Stimulated activated CD8-positive, alpha-beta memory T cell treated with anti-CD3 and anti-CD28 coated beads, Interleukin-7, amount 100 ng/mL, for 4 hours (primary cell): Measurements from ENCODE around the gene PHLPP1.
"Not testable (repeated sequence)": the region's sequence is repeated elsewhere in the genome, so short reads cannot be mapped to it uniquely, and the experiment has no call there.

Experiments
- DNase-seq, 2 donors: peaks; one replicate each; pipeline ENCODE4 v3.0.0-alpha.2; 2020; ENCODE audit warnings: low read depth in 2 of 2

The PHLPP1 gene

GRCh38 chr18:62715436-62715758, at the start of gene PHLPP1:
Gene PHLPP1 (plus strand): TSS chr18:62715541. CDS start chr18:62715684, 143 bp downstream.
- no peak for DNase-seq

- DNase-seq = no peak
Observed at GRCh38 chr18:62669225-62669624, 46.1 kb upstream of the PHLPP1 start.

- no peak for DNase-seq
Observed at GRCh38 chr18:62670573-62670972, 44.8 kb upstream of the PHLPP1 start.

- no peak for DNase-seq
Observed at GRCh38 chr18:62672600-62672999, 42.7 kb upstream of the PHLPP1 start.

GRCh38 chr18:62678847-62679485, 36.4 kb upstream of the PHLPP1 start:
- DNase-seq = no peak

GRCh38 chr18:62682371-62682770, 33.0 kb upstream of the PHLPP1 start:
- DNase-seq = no peak

- no peak for DNase-seq
Observed at GRCh38 chr18:62683935-62684334, 31.4 kb upstream of the PHLPP1 start.

- no peak for DNase-seq
Observed at GRCh38 chr18:62688743-62689317, 26.5 kb upstream of the PHLPP1 start.

- DNase-seq = no peak
Observed at GRCh38 chr18:62690236-62690815, 25.0 kb upstream of the PHLPP1 start.

GRCh38 chr18:62693659-62694058, 21.7 kb upstream of the PHLPP1 start:
- DNase-seq = no peak

GRCh38 chr18:62697636-62698035, 17.7 kb upstream of the PHLPP1 start:
- DNase-seq = no peak

GRCh38 chr18:62702259-62702658, 13.1 kb upstream of the PHLPP1 start:
- no peak for DNase-seq

- DNase-seq = not testable (repeated sequence)
Observed at GRCh38 chr18:62706879-62707278, 8.5 kb upstream of the PHLPP1 start.

- not testable (repeated sequence) for DNase-seq
Observed at GRCh38 chr18:62709908-62710307, 5.4 kb upstream of the PHLPP1 start.

- no peak for DNase-seq
Observed at GRCh38 chr18:62710417-62710816, 4.9 kb upstream of the PHLPP1 start.

- no peak for DNase-seq
Observed at GRCh38 chr18:62711781-62712180, 3.6 kb upstream of the PHLPP1 start.

GRCh38 chr18:62713651-62714247, 1.6 kb upstream of the PHLPP1 start:
- DNase-seq = no peak

GRCh38 chr18:62714671-62715435, 488 bp upstream of the PHLPP1 start:
- peak; percentile 83 to 91 for DNase-seq

- DNase-seq = peak in 1 of 2 donors; percentile 41
Observed at GRCh38 chr18:62715759-62716615, 646 bp downstream of the PHLPP1 start.

- peak in 1 of 2 donors; percentile 41 for DNase-seq
Observed at GRCh38 chr18:62716619-62717168, 1.4 kb downstream of the PHLPP1 start.
